GM21390 (cell line): ENCODE data around the gene CNTNAP2.

Source experiments
- ATAC-seq: cut with Tn5 transposase; IDR thresholded peaks from one replicate; pipeline ENCODE4 v1.9.1; 2021; ENCODE audit not compliant: unreplicated experiment

CNTNAP2 gene

DNA sequence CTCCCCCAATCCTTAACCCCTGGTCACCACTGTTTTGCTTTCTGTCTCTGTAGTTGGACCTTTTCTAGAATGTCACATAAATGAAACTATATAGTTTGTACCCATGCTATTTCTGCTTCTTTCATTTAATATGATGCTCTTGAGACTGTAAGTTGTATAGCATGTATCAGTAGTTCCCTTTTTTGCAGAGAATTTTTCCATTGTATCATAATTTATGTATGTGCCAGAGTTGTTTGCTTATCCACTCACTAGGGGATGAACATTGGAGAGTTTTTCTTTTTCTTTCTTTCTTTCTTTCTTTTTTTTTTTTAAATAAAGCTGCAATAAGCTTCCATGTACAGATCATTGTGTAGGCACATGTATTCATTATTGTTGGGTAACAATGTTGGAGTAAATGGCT, 544.8 kb downstream of the CNTNAP2 start:
- no peak for ATAC-seq

- ATAC-seq, result no peak
Observed at GRCh38 chr7:146661929-146662328, 545.3 kb downstream of the CNTNAP2 start.

- ATAC-seq, result no peak
Observed at GRCh38 chr7:146665023-146665422, 548.4 kb downstream of the CNTNAP2 start.

DNA sequence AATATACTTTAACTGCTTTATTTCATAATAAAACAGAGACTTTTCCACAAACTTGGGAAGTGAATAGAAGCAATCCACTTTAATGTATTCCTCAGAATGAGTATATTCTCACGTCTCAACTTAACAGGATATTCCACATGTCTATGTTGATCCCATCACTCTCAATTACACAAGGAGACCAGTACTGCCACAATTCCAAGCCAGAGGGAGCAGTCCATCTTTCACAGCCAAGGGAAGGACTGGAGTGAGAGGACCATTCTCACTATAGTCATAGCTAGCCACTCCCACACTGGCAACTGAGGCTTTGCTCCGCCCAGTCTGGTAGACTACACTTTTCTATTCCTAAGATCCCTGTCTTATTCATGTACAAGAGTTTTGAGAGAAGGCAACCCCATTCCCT, 553.9 kb downstream of the CNTNAP2 start:
- no peak for ATAC-seq

DNA sequence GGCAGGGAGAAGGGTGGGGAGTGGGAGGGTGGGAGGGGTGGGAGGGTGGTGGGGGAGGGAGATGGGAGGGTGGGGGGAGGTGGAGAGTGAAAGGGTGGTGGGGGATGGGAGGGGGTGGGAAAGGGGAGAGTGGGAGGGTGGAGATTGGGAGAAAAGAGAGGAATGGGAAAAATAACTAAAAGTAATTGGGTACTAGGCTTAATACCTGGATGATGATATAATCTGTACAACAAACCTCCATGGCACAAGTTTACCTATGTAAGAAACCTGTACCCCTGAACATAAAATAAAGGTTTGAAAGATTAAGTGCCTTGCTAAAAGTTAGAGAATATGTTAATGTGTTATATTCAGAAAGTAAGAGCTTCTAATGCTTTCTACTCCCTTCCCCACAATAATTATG, 564.9 kb downstream of the CNTNAP2 start:
- ATAC-seq, result no peak

DNA sequence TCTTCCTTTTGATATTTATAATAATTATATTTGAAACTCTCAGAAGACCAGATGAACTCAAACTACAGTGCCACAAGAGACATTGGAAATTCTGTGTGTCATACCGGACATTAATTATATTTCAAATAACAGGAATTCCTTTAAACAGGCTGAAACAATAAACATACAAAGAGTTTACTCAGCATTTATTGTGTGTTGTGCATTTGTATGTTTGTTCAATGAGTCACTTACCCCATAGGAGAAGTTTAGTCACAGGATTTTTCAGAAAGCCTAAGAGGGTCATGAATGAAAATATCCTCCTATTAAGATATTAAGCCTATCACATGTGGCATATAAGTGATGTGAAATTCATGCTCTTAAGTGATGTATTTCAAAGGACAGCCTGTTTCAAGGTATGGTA, 566.8 kb downstream of the CNTNAP2 start:
- no peak for ATAC-seq

- no peak for ATAC-seq
Observed at GRCh38 chr7:146690987-146691386, 574.4 kb downstream of the CNTNAP2 start.

DNA sequence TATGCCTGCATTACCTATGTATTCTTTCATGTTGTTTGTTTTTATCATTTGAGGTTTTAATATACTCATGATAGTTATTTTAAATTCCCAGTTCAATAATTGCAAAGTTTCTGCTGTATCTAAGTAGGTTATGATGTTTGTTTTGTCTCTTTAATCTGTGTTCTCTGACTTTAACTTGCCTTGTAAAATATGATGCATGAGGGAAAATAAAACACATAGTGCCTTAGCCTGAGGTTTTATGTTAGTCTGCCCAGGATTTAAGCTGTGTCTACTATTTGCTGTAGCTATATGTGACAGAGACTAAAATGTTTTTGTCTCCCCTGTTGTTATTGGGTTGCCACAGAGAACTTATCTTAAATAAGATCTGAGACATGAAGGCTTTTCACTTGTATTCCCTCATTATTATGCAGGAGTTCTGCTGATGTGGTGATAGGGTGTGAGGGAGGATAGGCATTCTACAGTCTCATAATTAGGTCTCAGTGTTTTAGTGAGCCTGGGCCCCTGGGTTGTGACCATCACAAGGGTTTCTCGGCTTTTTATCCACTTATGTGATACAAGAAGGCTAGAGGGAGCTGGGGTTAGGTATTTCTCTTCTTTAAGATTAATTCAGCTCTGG, 582.5 kb downstream of the CNTNAP2 start:
- ATAC-seq, result no peak

DNA sequence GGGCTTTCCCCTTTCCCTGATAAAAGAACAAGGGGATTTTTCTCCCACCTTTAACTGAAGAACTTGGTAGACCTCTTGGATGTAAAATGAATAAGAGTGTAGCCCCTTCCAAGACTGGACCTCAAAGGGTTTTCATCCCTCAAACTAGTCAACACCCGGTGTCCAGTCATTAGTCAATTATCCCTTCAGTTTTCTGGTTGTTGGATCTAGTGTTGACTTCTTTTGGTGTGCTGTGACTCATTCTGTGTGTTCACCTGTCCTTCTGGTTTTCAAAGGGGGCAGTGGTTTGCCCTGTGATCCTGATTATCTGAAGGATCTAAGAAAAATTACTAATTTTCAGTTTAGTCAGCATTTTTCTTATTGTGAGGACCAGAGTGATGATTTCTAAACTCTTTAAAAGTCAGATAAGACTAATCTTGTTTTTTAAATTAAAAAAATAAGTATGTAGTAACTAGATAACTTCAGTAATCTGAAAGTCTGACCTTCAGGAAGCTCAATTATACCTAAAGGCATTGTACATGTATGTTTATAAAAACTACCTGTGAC, 583.5 kb downstream of the CNTNAP2 start:
- no peak for ATAC-seq

GRCh38 chr7:146701166-146701565, 584.6 kb downstream of the CNTNAP2 start:
- no peak for ATAC-seq

DNA sequence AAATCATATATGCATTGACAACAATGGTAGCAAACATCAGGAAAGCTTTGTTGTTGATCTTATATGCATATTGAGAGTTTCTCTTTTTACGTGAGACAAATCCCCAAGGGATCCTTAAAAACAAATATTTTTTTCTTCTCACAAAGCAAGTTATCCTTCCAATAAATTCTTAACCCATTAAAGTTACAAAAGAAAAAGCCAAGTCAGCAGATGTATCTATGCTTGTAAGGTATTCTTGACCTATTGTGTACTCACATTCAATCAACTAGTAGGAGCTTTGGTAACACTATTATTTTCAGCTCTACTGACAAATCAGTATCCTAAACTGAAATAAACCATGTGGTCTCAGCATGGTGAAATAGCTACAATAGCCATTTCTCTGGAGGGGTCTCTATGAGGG, 586.3 kb downstream of the CNTNAP2 start:
- ATAC-seq, result no peak

- ATAC-seq, result no peak
Observed at GRCh38 chr7:146709451-146710027, 592.9 kb downstream of the CNTNAP2 start.

DNA sequence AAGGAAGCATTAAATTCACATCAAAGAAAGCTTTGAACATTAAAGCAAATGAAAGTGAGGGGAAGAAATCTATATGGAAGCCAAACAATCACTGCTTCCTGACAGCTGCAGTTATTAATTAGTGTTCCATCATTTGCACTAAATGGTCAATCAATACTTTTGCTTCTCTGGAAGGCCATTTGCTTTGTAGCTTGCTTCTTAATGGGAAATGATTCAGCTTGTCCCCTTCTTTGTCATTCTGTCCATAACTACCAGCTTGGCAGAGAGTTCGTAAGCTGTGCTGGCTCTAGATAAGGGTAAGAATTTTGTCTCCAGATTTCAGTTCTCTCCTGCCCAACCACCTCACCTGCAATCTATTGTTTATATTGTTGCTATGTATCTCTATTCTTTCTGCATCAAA, 596.6 kb downstream of the CNTNAP2 start:
- ATAC-seq, result no peak

- no peak for ATAC-seq
Observed at GRCh38 chr7:146713934-146714333, 597.3 kb downstream of the CNTNAP2 start.

DNA sequence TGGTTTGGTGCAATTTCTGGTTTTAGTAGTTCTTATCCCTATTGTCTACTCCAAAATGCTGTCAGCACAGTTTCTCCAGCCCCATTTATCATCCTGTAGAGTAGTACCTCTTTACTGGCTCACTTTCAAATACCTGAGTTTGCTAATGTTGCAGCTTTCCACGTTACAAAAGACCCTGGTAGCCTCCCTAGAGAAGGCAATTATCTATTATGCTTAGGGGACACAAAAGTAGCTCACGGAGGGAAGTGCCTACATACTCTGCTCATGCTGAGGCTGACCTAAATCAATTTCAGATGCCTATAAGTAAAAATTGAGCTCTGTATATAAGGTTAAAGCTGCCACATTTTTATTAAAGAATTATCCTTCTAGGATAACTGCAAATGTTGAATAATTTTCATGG, 603.6 kb downstream of the CNTNAP2 start:
- no peak for ATAC-seq

- ATAC-seq, result no peak
Observed at GRCh38 chr7:146722986-146723385, 606.4 kb downstream of the CNTNAP2 start.

- ATAC-seq, result no peak
Observed at GRCh38 chr7:146725520-146725919, 608.9 kb downstream of the CNTNAP2 start.

DNA sequence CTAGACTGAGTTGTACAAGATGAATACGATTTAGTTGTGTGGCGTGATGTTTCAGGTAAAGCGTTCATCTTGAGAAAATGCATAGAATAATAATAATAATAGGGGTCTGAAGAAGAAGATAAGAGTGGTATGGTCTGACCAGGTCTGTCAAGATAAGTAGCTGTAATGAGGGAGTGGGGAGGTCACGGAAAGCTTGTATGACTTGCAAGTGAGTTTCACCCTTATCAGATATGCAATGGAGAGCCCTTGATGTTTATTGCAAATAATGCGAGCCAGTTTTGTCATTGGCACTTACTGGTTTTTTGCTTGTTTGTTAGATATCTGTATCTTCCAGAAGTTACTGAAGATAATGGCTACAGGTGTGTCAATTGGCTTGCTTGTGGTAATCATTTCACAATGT, 611.5 kb downstream of the CNTNAP2 start:
- ATAC-seq, result no peak

DNA sequence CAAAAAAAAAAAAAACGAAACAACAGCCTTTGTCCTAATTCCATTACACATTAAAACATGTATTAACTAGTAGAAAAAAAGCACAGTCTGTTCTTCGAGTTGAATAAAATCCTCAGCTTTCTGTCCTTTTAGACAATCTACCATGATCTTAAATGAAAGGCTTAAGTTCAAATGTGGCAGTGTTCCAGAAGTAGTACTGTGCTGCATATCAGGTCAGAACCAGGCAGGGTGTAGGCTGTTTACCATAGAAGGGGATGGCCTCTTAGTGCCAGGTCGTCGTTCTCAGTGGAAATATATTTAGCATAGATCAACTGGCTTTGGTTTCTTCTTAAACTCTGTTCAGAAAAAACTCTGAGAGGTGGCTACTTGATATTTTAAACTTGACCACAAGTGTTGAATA, 612.0 kb downstream of the CNTNAP2 start:
- ATAC-seq, result no peak

GRCh38 chr7:146731185-146731584, 614.6 kb downstream of the CNTNAP2 start:
- ATAC-seq, result no peak

DNA sequence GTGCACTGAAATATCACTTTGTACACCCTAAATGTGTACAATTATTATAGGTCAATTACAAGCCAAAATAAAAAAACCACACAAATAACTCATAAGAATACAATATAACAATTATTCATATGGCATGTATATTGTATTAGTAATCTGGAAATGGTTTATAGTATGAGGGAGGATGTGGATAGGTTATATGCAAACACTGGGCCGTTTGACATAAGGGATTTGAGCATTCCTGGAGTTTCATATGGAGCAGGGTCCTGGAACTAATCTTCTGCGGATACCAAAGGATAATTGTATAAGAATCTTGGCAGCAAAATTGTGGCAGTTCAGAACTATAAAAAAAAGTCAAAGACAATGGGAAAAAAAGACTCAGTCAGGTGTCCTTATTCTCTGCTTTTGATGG, 619.4 kb downstream of the CNTNAP2 start:
- ATAC-seq, result no peak

DNA sequence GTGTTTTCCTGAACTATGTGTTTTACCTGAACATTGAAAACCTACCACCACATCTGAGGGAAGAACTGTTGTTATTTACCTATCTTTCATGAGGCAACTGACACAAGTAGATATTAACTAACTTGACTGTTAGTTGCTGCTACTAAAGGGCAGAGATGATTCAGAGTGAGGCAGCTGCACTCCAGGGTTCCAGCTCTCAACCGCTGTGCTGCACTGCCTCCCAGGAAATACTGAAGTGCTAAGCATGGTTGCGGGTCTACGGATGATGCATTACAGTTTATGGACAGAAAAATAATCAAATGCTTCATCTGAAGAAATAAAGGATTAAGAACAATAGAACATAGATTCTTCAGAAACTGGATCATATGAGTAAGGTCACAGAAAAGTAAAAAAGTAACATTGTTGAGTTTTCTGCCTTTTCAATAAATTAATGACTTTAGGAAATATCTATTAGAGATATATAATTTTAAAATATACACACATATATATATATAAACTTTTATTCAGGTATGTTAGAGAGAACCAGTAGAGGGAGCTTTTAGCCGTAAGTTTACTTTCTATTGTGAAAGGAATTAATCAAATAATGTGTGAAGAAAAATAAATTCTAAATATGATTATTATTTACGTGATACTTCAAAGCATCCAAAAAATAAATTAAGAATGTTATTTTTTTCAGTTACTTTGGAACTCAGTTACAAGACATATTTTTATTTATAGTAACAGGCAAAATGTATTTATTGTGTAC, 620.0 kb downstream of the CNTNAP2 start:
- ATAC-seq, result no peak
